ENCODE data around the gene INO80D. TPM values are rescaled to one million over a fixed set of nuclear protein-coding genes. Genes with fewer than 3 reads are reported as not detected.

The INO80D gene
- total RNA-seq, 1 experiment from 2014 or later = 21.7 TPM

- Histone ChIP-seq H3K36me3 (ENCODE audit: insufficient read depth, low read length, poor library complexity, severe bottlenecking) (no peaks in the 10 kb centered on the region), H3K4me1 (ENCODE audit: insufficient read depth, low read length, poor library complexity, severe bottlenecking) (peaks cover 9% of the 10 kb centered on the region), H3K27me3 (replicated peaks; ENCODE audit: insufficient read depth, low read depth, low read length, poor library complexity) (no peaks in the 10 kb centered on the region), H3K9me3 (ENCODE audit: low read depth, low read length, poor library complexity, severe bottlenecking) (no peaks in the 10 kb centered on the region), H3K27ac (ENCODE audit: low read depth, low read length, poor library complexity, severe bottlenecking) (no peak overlapping the region), H3K4me3 (ENCODE audit: low read depth, low read length, poor library complexity, severe bottlenecking) (no peak overlapping the region)
- peak; percentile 54 for DNase-seq (ENCODE audit: low spot score)
- CTCF ChIA-PET = interaction anchor here (2.1 kb wide), 1 partner anchor 10 kb away, joined by 6 read pairs; no protein-coding TSS in a partner anchor
- TF ChIP-seq CTCF (conservative IDR thresholded peaks at IDR 0.05; ENCODE audit: low read depth, low read length) (no peak), EZH2 (IDR thresholded peaks at IDR 0.05; ENCODE audit: borderline replicate concordance, low read depth, low read length, poor library complexity, severe bottlenecking) (no peak)
- POLR2A ChIA-PET (ENCODE audit: low non-redundant PET) = no interaction called here
- BruUV-seq (replicated peaks) = no TSS peak
- intact Hi-C loops (cut with micrococcal nuclease; ENCODE audit: unreplicated experiment) = no loop called here
Measured at GRCh38 chr2:206096876-206097275, 10.9 kb upstream of the INO80D start.

GRCh38 chr2:206095536-206096332 is 9.8 kb upstream of the INO80D start:
- Histone ChIP-seq H3K27me3 (replicated peaks; ENCODE audit: insufficient read depth, low read depth, low read length, poor library complexity) (no peaks in the 10 kb centered on the region), H3K4me1 (ENCODE audit: insufficient read depth, low read length, poor library complexity, severe bottlenecking) (peaks cover 9% of the 10 kb centered on the region), H3K4me3 (ENCODE audit: low read depth, low read length, poor library complexity, severe bottlenecking) (no peak overlapping the region), H3K27ac (ENCODE audit: low read depth, low read length, poor library complexity, severe bottlenecking) (no peak overlapping the region), H3K9me3 (ENCODE audit: low read depth, low read length, poor library complexity, severe bottlenecking) (no peaks in the 10 kb centered on the region), H3K36me3 (ENCODE audit: insufficient read depth, low read length, poor library complexity, severe bottlenecking) (no peaks in the 10 kb centered on the region)
- ChIA-PET CTCF (interaction anchor here (2.1 kb wide), 1 partner anchor 9 kb away, joined by 6 read pairs; no protein-coding TSS in a partner anchor), POLR2A (ENCODE audit: low non-redundant PET) (no interaction called here)
- BruUV-seq (replicated peaks) = no TSS peak
- intact Hi-C loops (cut with micrococcal nuclease; ENCODE audit: unreplicated experiment) = no loop called here
- TF ChIP-seq CTCF (conservative IDR thresholded peaks at IDR 0.05; ENCODE audit: low read depth, low read length) (no peak), EZH2 (IDR thresholded peaks at IDR 0.05; ENCODE audit: borderline replicate concordance, low read depth, low read length, poor library complexity, severe bottlenecking) (no peak)
- DNase-seq (ENCODE audit: low spot score) = no peak

- Histone ChIP-seq H3K4me3 (ENCODE audit: low read depth, low read length, poor library complexity, severe bottlenecking) (no peak overlapping the region), H3K4me1 (ENCODE audit: insufficient read depth, low read length, poor library complexity, severe bottlenecking) (peaks cover 9% of the 10 kb centered on the region), H3K36me3 (ENCODE audit: insufficient read depth, low read length, poor library complexity, severe bottlenecking) (no peaks in the 10 kb centered on the region), H3K9me3 (ENCODE audit: low read depth, low read length, poor library complexity, severe bottlenecking) (no peaks in the 10 kb centered on the region), H3K27me3 (replicated peaks; ENCODE audit: insufficient read depth, low read depth, low read length, poor library complexity) (no peaks in the 10 kb centered on the region), H3K27ac (ENCODE audit: low read depth, low read length, poor library complexity, severe bottlenecking) (no peak overlapping the region)
- CTCF ChIA-PET = no interaction called here
- DNase-seq (ENCODE audit: low spot score) = no peak
- intact Hi-C loops (cut with micrococcal nuclease; ENCODE audit: unreplicated experiment) = no loop called here
- POLR2A ChIA-PET (ENCODE audit: low non-redundant PET) = no interaction called here
- no TSS peak for BruUV-seq (replicated peaks)
- TF ChIP-seq CTCF (conservative IDR thresholded peaks at IDR 0.05; ENCODE audit: low read depth, low read length) = no peak
- no peak for TF ChIP-seq EZH2 (IDR thresholded peaks at IDR 0.05; ENCODE audit: borderline replicate concordance, low read depth, low read length, poor library complexity, severe bottlenecking)
Measured at GRCh38 chr2:206092297-206092696, 6.3 kb upstream of the INO80D start.
